Astrocyte of the cerebellum (primary cell): ENCODE data around the gene SGTB.
"Not testable (repeated sequence)": the region's sequence is repeated elsewhere in the genome, so short reads cannot be mapped to it uniquely, and the experiment has no call there.

Source experiments
- DNase-seq: peaks from one replicate; pipeline ENCODE4 v3.0.0-alpha.2; 2011; ENCODE audit warnings: low read depth
- H3K4me3 ChIP-seq: 2 replicates; pipeline ENCODE4 v1.5.1; 2011; ENCODE audit warnings: mild to moderate bottlenecking, low read depth, low read length, moderate library complexity
- in situ Hi-C: cut with HindIII; loops from 2 replicates; pipeline ENCODE4 v1.10.0; 2017; ENCODE audit warnings: low sequenced_read_pairs
- TF ChIP-seq, protein P1 (sequence below): IDR thresholded peaks from 2 replicates; pipeline ENCODE4 v1.5.1; 2012; ENCODE audit warnings: low read length, low read depth, moderate library complexity, mild to moderate bottlenecking; ENCODE audit errors: missing control alignments

The SGTB gene

DNA sequence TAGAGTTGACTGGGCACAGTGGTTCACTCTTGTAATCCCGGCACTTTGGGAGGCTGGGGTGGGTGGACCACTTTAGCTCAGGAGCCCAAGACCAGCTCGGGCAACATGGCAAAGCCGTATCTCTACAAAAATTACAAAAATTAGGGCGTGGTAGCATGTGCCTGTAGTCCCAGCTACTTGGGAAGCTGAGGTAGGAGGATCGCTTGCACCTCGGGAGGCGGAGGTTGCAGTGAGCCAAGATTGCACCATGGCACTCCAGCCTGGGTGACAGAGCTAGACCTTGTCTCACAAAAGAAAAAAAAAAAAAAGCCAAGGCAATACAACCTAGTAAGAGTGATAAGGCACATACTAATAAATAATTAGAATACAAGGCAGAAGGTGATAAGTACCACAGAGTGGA, 15.9 kb upstream of the SGTB start:
- no peak overlapping the region for H3K4me3 ChIP-seq
- TF ChIP-seq, protein P1, sequence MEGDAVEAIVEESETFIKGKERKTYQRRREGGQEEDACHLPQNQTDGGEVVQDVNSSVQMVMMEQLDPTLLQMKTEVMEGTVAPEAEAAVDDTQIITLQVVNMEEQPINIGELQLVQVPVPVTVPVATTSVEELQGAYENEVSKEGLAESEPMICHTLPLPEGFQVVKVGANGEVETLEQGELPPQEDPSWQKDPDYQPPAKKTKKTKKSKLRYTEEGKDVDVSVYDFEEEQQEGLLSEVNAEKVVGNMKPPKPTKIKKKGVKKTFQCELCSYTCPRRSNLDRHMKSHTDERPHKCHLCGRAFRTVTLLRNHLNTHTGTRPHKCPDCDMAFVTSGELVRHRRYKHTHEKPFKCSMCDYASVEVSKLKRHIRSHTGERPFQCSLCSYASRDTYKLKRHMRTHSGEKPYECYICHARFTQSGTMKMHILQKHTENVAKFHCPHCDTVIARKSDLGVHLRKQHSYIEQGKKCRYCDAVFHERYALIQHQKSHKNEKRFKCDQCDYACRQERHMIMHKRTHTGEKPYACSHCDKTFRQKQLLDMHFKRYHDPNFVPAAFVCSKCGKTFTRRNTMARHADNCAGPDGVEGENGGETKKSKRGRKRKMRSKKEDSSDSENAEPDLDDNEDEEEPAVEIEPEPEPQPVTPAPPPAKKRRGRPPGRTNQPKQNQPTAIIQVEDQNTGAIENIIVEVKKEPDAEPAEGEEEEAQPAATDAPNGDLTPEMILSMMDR: no peak
- in situ Hi-C loops: no loop called here
- no peak for DNase-seq

DNA sequence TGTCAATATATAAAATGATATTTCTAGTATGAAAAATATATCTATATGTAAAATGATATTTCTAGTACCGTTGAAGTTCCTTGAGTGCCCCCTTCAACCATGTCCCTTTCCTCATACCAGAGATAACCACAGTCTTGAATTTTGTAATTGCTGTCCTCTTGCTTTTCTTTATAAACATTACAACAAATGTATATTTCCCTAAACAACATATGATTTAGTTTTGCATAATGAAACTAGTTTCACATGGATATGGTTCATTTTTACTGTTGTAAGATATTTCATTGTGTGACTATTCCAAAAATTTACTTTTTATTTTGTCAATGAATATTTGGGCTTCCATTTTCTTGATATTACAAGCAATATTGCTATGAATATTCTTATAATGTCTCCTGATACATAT, 14.1 kb upstream of the SGTB start:
- no peak for DNase-seq
- TF ChIP-seq, protein P1: no peak
- H3K4me3 ChIP-seq: no peak overlapping the region
- in situ Hi-C loops: no loop called here

DNA sequence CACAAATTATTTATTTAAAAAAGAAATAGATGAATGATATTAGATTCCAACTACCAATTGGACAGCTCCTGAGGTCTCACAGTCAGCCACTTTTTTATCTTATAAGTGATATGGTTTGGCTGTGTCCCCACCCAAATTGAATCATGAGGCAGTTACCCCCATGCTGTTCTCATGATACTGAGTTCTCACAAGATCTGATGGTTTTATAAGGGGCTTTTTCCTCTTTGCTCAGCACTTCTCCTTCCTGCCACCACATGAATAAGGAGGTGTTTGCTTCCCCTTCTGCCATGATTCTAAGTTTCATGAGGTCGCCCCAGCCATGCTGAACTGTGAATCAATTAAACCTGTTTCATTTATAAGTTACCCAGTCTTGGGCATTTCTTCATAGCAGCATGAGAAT, 13.0 kb upstream of the SGTB start:
- in situ Hi-C loops: no loop called here
- TF ChIP-seq, protein P1: no peak
- H3K4me3 ChIP-seq: no peak overlapping the region
- no peak for DNase-seq

DNA sequence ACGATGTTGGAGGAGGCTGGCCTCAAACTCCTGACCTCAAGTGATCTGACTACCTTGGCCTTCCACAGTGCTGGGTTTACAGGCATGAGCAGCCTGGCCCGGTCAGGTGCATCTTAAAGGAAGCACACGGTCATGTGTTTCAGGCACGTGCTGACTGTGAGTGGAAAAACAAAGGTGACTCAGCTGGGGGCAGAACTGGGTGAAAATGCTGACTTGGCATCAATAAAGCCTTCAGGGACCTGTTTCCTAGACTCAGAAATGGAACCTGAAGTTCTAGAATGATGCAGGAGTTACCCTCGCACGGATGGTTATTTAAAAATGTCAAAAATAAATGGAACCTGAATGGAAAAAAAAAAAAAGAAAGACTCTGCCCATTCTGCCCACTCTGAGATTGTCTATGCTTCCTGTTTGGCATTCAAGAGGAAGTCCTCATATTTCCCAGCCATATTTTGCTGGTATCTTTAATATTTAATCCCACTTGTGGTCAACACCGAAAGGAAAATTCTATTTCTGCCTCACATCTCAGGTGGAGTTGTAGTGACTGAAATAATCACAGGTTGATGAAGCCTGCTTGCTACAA, 12.4 kb upstream of the SGTB start:
- in situ Hi-C loops, DNase-seq, H3K4me3 ChIP-seq: not testable (repeated sequence)

DNA sequence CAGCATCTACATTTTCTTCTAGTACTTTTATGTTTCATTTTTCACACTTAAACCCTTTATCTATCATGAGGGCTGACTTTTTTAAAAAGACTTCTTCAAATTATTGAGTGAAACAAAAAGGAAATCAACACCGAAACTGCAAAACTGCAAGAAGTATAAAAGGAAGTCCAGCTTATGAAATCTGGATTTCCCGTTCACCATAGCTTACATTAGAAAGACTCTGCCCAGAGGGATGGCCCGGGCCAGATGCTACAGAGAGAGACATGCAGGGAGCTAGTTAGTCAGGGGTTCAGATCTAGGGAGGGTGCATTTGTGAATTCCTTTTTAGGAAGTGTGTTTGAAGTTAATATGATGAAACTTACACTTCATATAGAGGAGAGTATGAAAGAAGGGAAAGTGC, 10.1 kb upstream of the SGTB start:
- DNase-seq, H3K4me3 ChIP-seq, in situ Hi-C loops: not testable (repeated sequence)

DNA sequence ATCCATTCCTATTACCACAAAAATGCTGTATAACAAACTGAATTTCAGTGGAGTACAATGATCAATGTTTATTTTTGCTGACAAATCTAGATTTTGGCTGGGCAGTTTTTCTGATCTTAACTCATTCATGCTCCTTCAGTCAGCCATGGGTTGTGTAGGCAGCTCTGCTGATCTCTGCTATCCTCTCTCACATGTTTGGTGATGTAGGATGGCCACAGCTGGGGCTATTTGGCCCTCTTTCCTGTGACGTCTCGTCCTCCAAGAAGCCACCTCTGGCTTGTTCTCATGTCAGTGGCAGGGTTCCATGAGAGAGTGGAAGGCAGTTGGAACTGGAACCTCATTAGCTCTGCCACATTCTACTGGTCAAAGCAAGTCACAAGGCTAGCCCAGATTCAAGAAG, 9.0 kb upstream of the SGTB start:
- TF ChIP-seq, protein P1: no peak
- no peak for DNase-seq
- in situ Hi-C loops: no loop called here
- H3K4me3 ChIP-seq: no peak overlapping the region

DNA sequence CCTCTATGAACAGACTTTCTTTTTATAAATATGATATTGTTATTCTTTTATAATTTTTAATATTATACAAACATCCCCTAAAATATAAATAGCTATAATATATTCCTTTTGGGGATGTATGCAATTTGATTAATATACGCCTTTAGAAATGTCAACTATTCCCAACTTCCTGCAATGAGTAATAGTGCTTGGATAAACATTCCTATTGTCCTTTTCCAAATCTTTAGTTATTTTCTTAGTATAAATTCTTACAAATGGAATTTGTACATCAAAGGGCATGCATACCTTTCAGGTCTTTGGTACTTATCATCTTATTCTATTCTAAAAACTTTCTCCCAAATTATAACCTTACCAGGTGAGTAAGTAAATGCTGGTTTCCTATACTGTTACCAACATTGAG, 6.3 kb upstream of the SGTB start:
- no peak overlapping the region for H3K4me3 ChIP-seq
- in situ Hi-C loops: no loop called here
- no peak for DNase-seq
- TF ChIP-seq, protein P1: no peak
